Measurements from ENCODE around the gene WNT6. TPM values are rescaled to one million over a fixed set of nuclear protein-coding genes. Genes with fewer than 3 reads are reported as not detected.
A peak's percentile ranks its signal among the peaks of the same experiment; 100 is the strongest.

The WNT6 gene
- total and polyA plus RNA-seq, 4 donors, result 1.6 to 9.7 (median 4.1) TPM

DNA sequence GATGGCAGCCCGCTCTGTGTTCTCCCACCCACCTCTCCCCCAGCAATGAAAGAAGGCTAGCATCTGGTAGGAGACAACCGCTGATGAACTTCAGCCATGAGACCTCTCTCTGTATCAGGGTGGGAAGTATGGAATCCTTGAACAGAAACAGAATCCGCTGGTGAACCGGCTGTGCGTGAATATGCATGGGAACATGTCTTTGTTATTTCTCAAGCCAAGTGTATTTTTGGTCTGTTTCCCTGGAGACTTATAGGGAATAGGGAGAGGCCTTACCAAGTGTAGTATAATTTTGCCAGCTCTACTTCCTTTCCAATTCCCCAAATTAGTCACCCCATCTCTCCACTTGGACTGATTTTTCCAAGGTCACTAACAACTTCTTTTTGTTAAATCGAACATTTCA, 51.1 kb downstream of the WNT6 start:
- H3K4me3 ChIP-seq (ENCODE audit: low read depth, low read length), result no peak overlapping the region
- H3K9me3 ChIP-seq (ENCODE audit: control insufficient read depth, insufficient read depth, low read length), result no peaks in the 10 kb centered on the region
- H3K27me3 ChIP-seq (ENCODE audit: control insufficient read depth, insufficient read depth, low read length), result peaks cover 6% of the 10 kb centered on the region
- DNase-seq (ENCODE audit: low read depth in 4 of 6, low spot score in 6 of 6), result peak in 1 of 6 donors; percentile 87
- no peak overlapping the region for H3K27ac ChIP-seq (ENCODE audit: low read depth, low read length)
- WGBS (ENCODE audit: insufficient coverage), result 82% methylated on average over 5 of the region's 6 CpGs
- H3K36me3 ChIP-seq (ENCODE audit: control insufficient read depth, insufficient read depth, low read length), result no peaks in the 10 kb centered on the region
- H3K4me1 ChIP-seq (ENCODE audit: control insufficient read depth, insufficient read depth, low read length), result peaks cover 12% of the 10 kb centered on the region

- Histone ChIP-seq H3K36me3 (ENCODE audit: control insufficient read depth, insufficient read depth, low read length) (no peaks in the 10 kb centered on the region), H3K4me1 (ENCODE audit: control insufficient read depth, insufficient read depth, low read length) (no peaks in the 10 kb centered on the region), H3K4me3 (ENCODE audit: low read depth, low read length) (no peak overlapping the region), H3K27me3 (ENCODE audit: control insufficient read depth, insufficient read depth, low read length) (no peaks in the 10 kb centered on the region), H3K27ac (ENCODE audit: low read depth, low read length) (no peak overlapping the region), H3K9me3 (ENCODE audit: control insufficient read depth, insufficient read depth, low read length) (no peaks in the 10 kb centered on the region)
- WGBS (ENCODE audit: insufficient coverage), result no CpG with 5 or more reads among the region's 1 CpG
- no peak for DNase-seq (ENCODE audit: low read depth in 4 of 6, low spot score in 6 of 6)
Observed at GRCh38 chr2:218920504-218920903, 60.9 kb downstream of the WNT6 start.

Small RNAs within 50 kb of the gene (small RNA-seq; reads per million reads assigned to genes)
- not detected for gene RNU6-642P (ENCODE audit: low replicate concordance)

Other genes starting within 250 kb of the WNT6 start
- 10 to 100 TPM; 10.8 to 13.2 TPM for gene ZNF142, start 200.2 kb upstream of the WNT6 start, total RNA-seq
- gene ZNF142, start 200.2 kb upstream of the WNT6 start, polyA plus RNA-seq (ENCODE audit: insufficient read length in 2 of 2), result 10 to 100 TPM; 25.1 to 25.8 TPM
- gene BCS1L, start 200.1 kb upstream of the WNT6 start, total RNA-seq, result 10 to 100 TPM; 25.0 to 42.9 TPM
- 10 to 100 TPM; 56.8 to 64.2 TPM for gene BCS1L, start 200.1 kb upstream of the WNT6 start, polyA plus RNA-seq (ENCODE audit: insufficient read length in 2 of 2)
- 10 to 100 TPM; 28.3 to 41.8 TPM for gene RNF25, start 187.8 kb upstream of the WNT6 start, total RNA-seq
- 10 to 100 TPM; 57.6 to 61.5 TPM for gene RNF25, start 187.8 kb upstream of the WNT6 start, polyA plus RNA-seq (ENCODE audit: insufficient read length in 2 of 2)
- gene STK36, start 187.7 kb upstream of the WNT6 start, total RNA-seq, result 10 to 100 TPM; 24.9 to 61.3 TPM
- gene STK36, start 187.7 kb upstream of the WNT6 start, polyA plus RNA-seq (ENCODE audit: insufficient read length in 2 of 2), result 10 to 100 TPM; 62.2 to 89.1 TPM
- 10 to 100 TPM; 14.2 to 29.8 TPM for gene TTLL4, start 149.0 kb upstream of the WNT6 start, total RNA-seq
- gene TTLL4, start 149.0 kb upstream of the WNT6 start, polyA plus RNA-seq (ENCODE audit: insufficient read length in 2 of 2), result 10 to 100 TPM; 29.0 to 37.4 TPM
- 10 to 100 TPM; 12.1 to 49.0 TPM for gene CYP27A1, start 77.7 kb upstream of the WNT6 start, total RNA-seq
- gene CYP27A1, start 77.7 kb upstream of the WNT6 start, polyA plus RNA-seq (ENCODE audit: insufficient read length in 2 of 2), result 10 to 100 TPM; 10.3 to 18.5 TPM
- under 1 TPM in 1 of 2 donors, not detected in 1; 0.06 TPM for gene PRKAG3, start 28.0 kb upstream of the WNT6 start, total RNA-seq
- gene PRKAG3, start 28.0 kb upstream of the WNT6 start, polyA plus RNA-seq (ENCODE audit: insufficient read length in 2 of 2), result under 1 TPM in 1 of 2 donors, not detected in 1; 0.23 TPM
- under 1 TPM in 1 of 2 donors, not detected in 1; 0.17 TPM for gene WNT10A, start 21.0 kb downstream of the WNT6 start, total RNA-seq
- under 1 TPM; 0.29 to 0.35 TPM for gene WNT10A, start 21.0 kb downstream of the WNT6 start, polyA plus RNA-seq (ENCODE audit: insufficient read length in 2 of 2)
- 1 to 10 TPM; 2.9 to 7.2 TPM for gene CDK5R2, start 99.9 kb downstream of the WNT6 start, total RNA-seq
- 10 to 100 TPM; 62.5 to 66.1 TPM for gene CDK5R2, start 99.9 kb downstream of the WNT6 start, polyA plus RNA-seq (ENCODE audit: insufficient read length in 2 of 2)
- not detected for gene FEV, start 125.4 kb downstream of the WNT6 start, total RNA-seq
- gene FEV, start 125.4 kb downstream of the WNT6 start, polyA plus RNA-seq (ENCODE audit: insufficient read length in 2 of 2), result under 1 TPM; 0.11 to 0.14 TPM
- gene CRYBA2, start 133.6 kb downstream of the WNT6 start, total RNA-seq, result not detected
- under 1 TPM; 0.63 to 0.76 TPM for gene CRYBA2, start 133.6 kb downstream of the WNT6 start, polyA plus RNA-seq (ENCODE audit: insufficient read length in 2 of 2)
- gene CFAP65, start 181.7 kb downstream of the WNT6 start, total RNA-seq, result 1 to 10 TPM in 1 of 2 donors, under 1 TPM in 1; 0.79 to 4.8 TPM
- gene CFAP65, start 181.7 kb downstream of the WNT6 start, polyA plus RNA-seq (ENCODE audit: insufficient read length in 2 of 2), result 1 to 10 TPM; 5.3 to 9.0 TPM
- under 1 TPM; 0.28 to 0.30 TPM for gene IHH, start 201.1 kb downstream of the WNT6 start, total RNA-seq
- gene IHH, start 201.1 kb downstream of the WNT6 start, polyA plus RNA-seq (ENCODE audit: insufficient read length in 2 of 2), result under 1 TPM; 0.39 to 0.59 TPM

Data from spinal cord (tissue), 10 donors.